Kidney (tissue), 14 donors: Measurements from ENCODE around the gene P4HA1. TPM values are rescaled to one million over a fixed set of nuclear protein-coding genes. Genes with fewer than 3 reads are reported as not detected.

Experiments used
- DNase-seq, 5 donors: peaks; one replicate each; pipeline ENCODE4 v3.0.0-alpha.2; 2013 to 2020
- FAIRE-seq: peaks from 2 replicates; lab custom pipeline; 2012; peaks lifted over from hg19 to GRCh38; lab: Jason Lieb, UNC
- H3K27ac ChIP-seq, 2 donors: one replicate each; pipeline ENCODE4 v1.7.0; 2013; ENCODE audit warnings: low read depth in 2 of 2, low read length in 2 of 2, inconsistent platforms in 1 of 2
- H3K27me3 ChIP-seq: one replicate; pipeline ENCODE4 v1.7.1; 2013; ENCODE audit warnings: low read length, inconsistent platforms; ENCODE audit not compliant: control insufficient read depth, insufficient read depth
- H3K36me3 ChIP-seq, 3 donors: one replicate each; pipeline versions ENCODE4 v1.7.0 to v1.7.1; 2013; ENCODE audit warnings: low read length in 3 of 3, control low read depth in 1 of 3, inconsistent platforms in 1 of 3; ENCODE audit not compliant: insufficient read depth in 3 of 3, control insufficient read depth in 2 of 3
- H3K4me1 ChIP-seq, 3 donors: one replicate each; pipeline versions ENCODE4 v1.7.0 to v1.7.1; 2013; ENCODE audit warnings: low read length in 3 of 3, inconsistent platforms in 1 of 3, low read depth in 1 of 3; ENCODE audit not compliant: control insufficient read depth in 2 of 3, insufficient read depth in 2 of 3
- H3K4me3 ChIP-seq, 3 donors: one replicate each; pipeline versions ENCODE4 v1.7.0 to v1.8.1; 2013; ENCODE audit warnings: low read length in 3 of 3, control low read depth in 1 of 3, inconsistent platforms in 1 of 3
- H3K9ac ChIP-seq, 3 donors: one replicate each; pipeline versions ENCODE4 v1.7.0 to v1.7.1; 2013; ENCODE audit warnings: low read length in 3 of 3, control low read depth in 1 of 3, inconsistent platforms in 1 of 3
- H3K9me3 ChIP-seq, 3 donors: one replicate each; pipeline versions ENCODE4 v1.7.0 to v1.7.1; 2013; ENCODE audit warnings: low read length in 3 of 3, control low read depth in 1 of 3, inconsistent platforms in 1 of 3; ENCODE audit not compliant: control insufficient read depth in 2 of 3, insufficient read depth in 1 of 3
- CTCF ChIP-seq: IDR thresholded peaks from 3 replicates; pipeline ENCODE4 v1.5.1; 2012; ENCODE audit warnings: mild to moderate bottlenecking, moderate library complexity, borderline replicate concordance; ENCODE audit not compliant: insufficient read depth; ENCODE audit errors: extremely low read depth
- intact Hi-C: fragments of 100-400 bp; cut with DNase I; formaldehyde crosslinking; loops from one replicate; pipeline ENCODE4 v1.11.1; 2022
- polyA plus RNA-seq: library from polyadenylated mRNA; stranded (reverse); fragments of 350-450 nt; fragmentation: Illumina TruSeq; extraction: RNeasy Lipid Tissue Mini Kit (QIAGEN cat#74804); gene quantifications from one replicate; pipeline ENCODE4 v1.2.3, GENCODE V29; 2014; ENCODE audit warnings: low read depth, low replicate concordance; ENCODE audit not compliant: insufficient read depth
- total RNA-seq: library from RNA; stranded (reverse); fragmentation: NEBNext Ultra II Directional; extraction: Animal tissue kit (Norgen Biotek cat#: 25700); gene quantifications from one replicate; pipeline ENCODE4 v1.2.1, GENCODE V29; 2021
- donor health status: control.
- donor health status: control.
- donor health status: control.
- donor health status: control.
- donor health status: control.
- donor health status: DM: yes; HTN: yes; CAD: no.
- donor health status: Normal renal cell carcinoma (clear cell type).

Gene P4HA1
- total and polyA plus RNA-seq, 2 donors from 2014 or later: 15.7 to 25.3 TPM

- H3K4me3 ChIP-seq: no peak overlapping the region
- intact Hi-C loops: no loop called here
- no peak overlapping the region for H3K9ac ChIP-seq
- DNase-seq (peak in 2 of 5 donors; percentile 43 to 46), FAIRE-seq (no peak)
- no peak for TF ChIP-seq CTCF
- H3K27me3 ChIP-seq: no peaks in the 10 kb centered on the region
- no peaks in the 10 kb centered on the region for H3K9me3 ChIP-seq
- H3K27ac ChIP-seq: no peak overlapping the region
- peaks cover 0 to 24% (median 4%) of the 10 kb centered on the region in 3 donors for H3K4me1 ChIP-seq
- no peaks in the 10 kb centered on the region for H3K36me3 ChIP-seq
These were observed 16.7 kb downstream of the P4HA1 start for GRCh38 chr10:73079779-73080541.

GRCh38 chr10:73076360-73077183 lies 20.1 kb downstream of the P4HA1 start:
- Histone ChIP-seq H3K9ac (peak overlapping the region in 2 of 3 donors; percentile 3 to 67), H3K4me3 (peak overlapping the region; percentile 3 to 20 (median 9)), H3K4me1 (peaks cover 0 to 6% (median 4%) of the 10 kb centered on the region in 3 donors), H3K27me3 (no peaks in the 10 kb centered on the region), H3K27ac (peak overlapping the region; percentile 63 to 98), H3K36me3 (peaks cover 0 to 12% (median 2%) of the 10 kb centered on the region in 3 donors), H3K9me3 (no peaks in the 10 kb centered on the region)
- DNase-seq (peak in 1 of 5 donors; percentile 87), FAIRE-seq (peak; percentile 66)
- TF ChIP-seq CTCF: no peak
- intact Hi-C loops: no loop called here

DNA sequence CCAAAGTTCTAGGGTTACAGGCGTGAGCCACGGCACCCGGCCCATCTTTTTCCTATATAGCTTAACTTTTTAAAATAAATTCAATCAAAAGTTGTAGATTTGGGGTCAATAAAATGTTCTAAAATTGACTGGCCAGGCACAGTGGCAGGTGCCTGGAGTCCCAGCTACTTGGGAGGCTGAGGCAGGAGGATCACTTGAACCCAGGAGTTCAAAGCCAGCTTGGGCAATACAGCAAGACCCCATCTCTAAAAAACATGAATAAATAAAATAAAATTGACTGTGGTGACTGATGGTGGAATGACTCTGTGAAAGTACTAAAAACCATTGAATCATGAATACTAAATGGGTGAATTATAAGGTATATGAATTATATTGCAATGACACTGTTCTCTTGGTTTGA lies 20.8 kb downstream of the P4HA1 start:
- intact Hi-C loops: no loop called here
- DNase-seq (no peak), FAIRE-seq (no peak)
- Histone ChIP-seq H3K4me1 (peaks cover 0 to 6% (median 4%) of the 10 kb centered on the region in 3 donors), H3K4me3 (no peak overlapping the region), H3K9me3 (no peaks in the 10 kb centered on the region), H3K9ac (peak overlapping the region in 1 of 3 donors; percentile 3), H3K36me3 (peaks cover 0 to 16% (median 4%) of the 10 kb centered on the region in 3 donors), H3K27ac (peak overlapping the region in 1 of 2 donors; percentile 98), H3K27me3 (no peaks in the 10 kb centered on the region)
- TF ChIP-seq CTCF: no peak
